ENCODE data around the gene MAP2K6.

The MAP2K6 gene

DNA sequence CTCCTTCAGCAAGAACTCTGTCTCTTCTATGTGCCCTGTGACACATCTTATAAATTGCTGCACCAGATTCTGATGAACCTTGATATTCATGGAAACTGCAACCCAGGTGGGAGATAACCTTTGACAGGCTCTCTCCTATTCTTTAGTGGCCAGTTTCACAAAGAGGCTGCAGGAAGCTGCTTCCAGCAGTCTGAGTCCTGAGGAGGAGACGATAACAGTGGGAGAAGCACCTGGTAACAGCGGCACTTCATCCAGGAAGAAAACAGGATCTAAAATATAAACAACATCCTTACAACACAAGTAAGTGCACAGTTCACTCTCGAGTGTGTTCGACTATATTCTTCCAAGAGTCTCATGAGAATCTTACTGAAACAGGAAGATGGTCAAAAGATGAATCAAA is 180.1 kb downstream of the MAP2K6 start:
- Histone ChIP-seq H3K36me3 (ENCODE audit: insufficient read depth, low read length) (no peaks in the 10 kb centered on the region), H3K27ac (no peak overlapping the region), H3K4me3 (no peak overlapping the region), H3K9ac (ENCODE audit: insufficient read length) (no peak overlapping the region), H3K9me3 (ENCODE audit: low read depth, low read length) (no peaks in the 10 kb centered on the region)
- DNase-seq (ENCODE audit: low read depth, low spot score) = no peak
- TF ChIP-seq POLR2AphosphoS5 (IDR thresholded peaks at IDR 0.05; ENCODE audit: borderline replicate concordance, low read depth, low read length) (no peak), FOXP2 (optimal IDR thresholded peaks at IDR 0.05; ENCODE audit: control extremely low read depth, extremely low read length, insufficient read depth) (no peak), EZH2 (IDR thresholded peaks at IDR 0.05) (no peak)

DNA sequence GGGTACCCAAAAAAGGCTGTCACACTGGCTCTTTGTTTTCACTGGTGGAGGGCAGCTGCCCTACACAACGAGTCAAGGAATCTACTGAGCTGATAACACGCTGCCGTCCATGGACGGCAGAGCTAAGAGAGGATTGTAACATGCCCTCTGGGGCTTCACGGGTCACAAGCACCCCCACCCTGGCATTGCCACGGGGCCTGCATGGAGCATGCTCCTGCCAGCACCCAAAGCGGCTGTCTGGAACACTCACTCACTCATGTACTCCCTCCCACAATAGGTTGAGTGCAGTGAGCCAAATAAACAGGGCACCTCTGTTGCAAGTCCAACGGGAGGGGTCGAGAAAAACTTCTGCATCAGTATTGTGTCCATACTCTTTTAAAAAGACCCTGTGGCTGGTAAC is 181.6 kb downstream of the MAP2K6 start:
- Histone ChIP-seq H3K27ac (no peak overlapping the region), H3K9ac (ENCODE audit: insufficient read length) (no peak overlapping the region), H3K9me3 (ENCODE audit: low read depth, low read length) (no peaks in the 10 kb centered on the region), H3K4me3 (no peak overlapping the region), H3K36me3 (ENCODE audit: insufficient read depth, low read length) (no peaks in the 10 kb centered on the region)
- TF ChIP-seq POLR2AphosphoS5 (IDR thresholded peaks at IDR 0.05; ENCODE audit: borderline replicate concordance, low read depth, low read length) = no peak
- no peak for TF ChIP-seq FOXP2 (optimal IDR thresholded peaks at IDR 0.05; ENCODE audit: control extremely low read depth, extremely low read length, insufficient read depth)
- no peak for TF ChIP-seq EZH2 (IDR thresholded peaks at IDR 0.05)
- no peak for DNase-seq (ENCODE audit: low read depth, low spot score)

- Histone ChIP-seq H3K4me3 (no peak overlapping the region), H3K36me3 (ENCODE audit: insufficient read depth, low read length) (no peaks in the 10 kb centered on the region), H3K9me3 (ENCODE audit: low read depth, low read length) (no peaks in the 10 kb centered on the region), H3K9ac (ENCODE audit: insufficient read length) (no peak overlapping the region), H3K27ac (no peak overlapping the region)
- no peak for TF ChIP-seq FOXP2 (optimal IDR thresholded peaks at IDR 0.05; ENCODE audit: control extremely low read depth, extremely low read length, insufficient read depth)
- no peak for TF ChIP-seq EZH2 (IDR thresholded peaks at IDR 0.05)
- TF ChIP-seq POLR2AphosphoS5 (IDR thresholded peaks at IDR 0.05; ENCODE audit: borderline replicate concordance, low read depth, low read length) = no peak
- no peak for DNase-seq (ENCODE audit: low read depth, low spot score)
Observed at GRCh38 chr17:69597898-69598692, 183.6 kb downstream of the MAP2K6 start.

DNA sequence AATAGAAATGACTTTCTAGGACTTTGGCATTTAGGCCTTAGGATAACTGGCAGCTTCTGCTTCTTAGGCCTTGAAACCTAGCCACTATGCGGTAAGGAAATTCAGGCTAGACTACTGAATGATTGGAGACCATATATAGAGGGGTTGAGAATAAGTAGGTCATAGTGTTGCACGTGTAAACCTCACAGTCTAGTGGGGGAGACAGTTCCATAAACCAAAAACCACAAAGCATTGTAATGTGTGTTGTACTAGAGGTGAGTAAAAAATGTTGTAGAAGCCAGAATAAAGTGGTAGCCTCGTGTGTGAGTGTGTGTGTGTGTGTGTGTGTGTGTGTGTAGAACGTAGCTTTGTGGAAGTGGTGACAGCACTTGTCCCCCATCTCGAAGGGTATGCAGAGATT is 188.5 kb downstream of the MAP2K6 start:
- Histone ChIP-seq H3K9me3 (ENCODE audit: low read depth, low read length) (no peaks in the 10 kb centered on the region), H3K27ac (no peak overlapping the region), H3K4me3 (no peak overlapping the region), H3K36me3 (ENCODE audit: insufficient read depth, low read length) (no peaks in the 10 kb centered on the region), H3K9ac (ENCODE audit: insufficient read length) (no peak overlapping the region)
- TF ChIP-seq EZH2 (IDR thresholded peaks at IDR 0.05) (no peak), POLR2AphosphoS5 (IDR thresholded peaks at IDR 0.05; ENCODE audit: borderline replicate concordance, low read depth, low read length) (no peak), FOXP2 (optimal IDR thresholded peaks at IDR 0.05; ENCODE audit: control extremely low read depth, extremely low read length, insufficient read depth) (no peak)
- no peak for DNase-seq (ENCODE audit: low read depth, low spot score)

All from SK-N-MC (cell line).